T-helper 2 cell treated with Interferon-gamma antibody and Interleukin-4, amounts not matched to agents 100 ng/mL and 5 ng/mL, for 36 hours (primary cell): Measurements from ENCODE around the gene PLA2G12B. TPM values are rescaled to one million over a fixed set of nuclear protein-coding genes. Genes with fewer than 3 reads are reported as not detected.
"Not testable (repeated sequence)": the region's sequence is repeated elsewhere in the genome, so short reads cannot be mapped to it uniquely, and the experiment has no call there.

Experiments
- intact Hi-C: fragments of 100-400 bp; cut with micrococcal nuclease; formaldehyde crosslinking; loops from one replicate; pipeline ENCODE4 v1.15.1; 2023
- total RNA-seq: library from RNA; stranded (reverse); gene quantifications from 2 replicates; pipeline ENCODE4 v1.2.3, GENCODE V29; 2022

Gene PLA2G12B, protein sequence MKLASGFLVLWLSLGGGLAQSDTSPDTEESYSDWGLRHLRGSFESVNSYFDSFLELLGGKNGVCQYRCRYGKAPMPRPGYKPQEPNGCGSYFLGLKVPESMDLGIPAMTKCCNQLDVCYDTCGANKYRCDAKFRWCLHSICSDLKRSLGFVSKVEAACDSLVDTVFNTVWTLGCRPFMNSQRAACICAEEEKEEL
- not detected in 2 replicates for total RNA-seq

DNA sequence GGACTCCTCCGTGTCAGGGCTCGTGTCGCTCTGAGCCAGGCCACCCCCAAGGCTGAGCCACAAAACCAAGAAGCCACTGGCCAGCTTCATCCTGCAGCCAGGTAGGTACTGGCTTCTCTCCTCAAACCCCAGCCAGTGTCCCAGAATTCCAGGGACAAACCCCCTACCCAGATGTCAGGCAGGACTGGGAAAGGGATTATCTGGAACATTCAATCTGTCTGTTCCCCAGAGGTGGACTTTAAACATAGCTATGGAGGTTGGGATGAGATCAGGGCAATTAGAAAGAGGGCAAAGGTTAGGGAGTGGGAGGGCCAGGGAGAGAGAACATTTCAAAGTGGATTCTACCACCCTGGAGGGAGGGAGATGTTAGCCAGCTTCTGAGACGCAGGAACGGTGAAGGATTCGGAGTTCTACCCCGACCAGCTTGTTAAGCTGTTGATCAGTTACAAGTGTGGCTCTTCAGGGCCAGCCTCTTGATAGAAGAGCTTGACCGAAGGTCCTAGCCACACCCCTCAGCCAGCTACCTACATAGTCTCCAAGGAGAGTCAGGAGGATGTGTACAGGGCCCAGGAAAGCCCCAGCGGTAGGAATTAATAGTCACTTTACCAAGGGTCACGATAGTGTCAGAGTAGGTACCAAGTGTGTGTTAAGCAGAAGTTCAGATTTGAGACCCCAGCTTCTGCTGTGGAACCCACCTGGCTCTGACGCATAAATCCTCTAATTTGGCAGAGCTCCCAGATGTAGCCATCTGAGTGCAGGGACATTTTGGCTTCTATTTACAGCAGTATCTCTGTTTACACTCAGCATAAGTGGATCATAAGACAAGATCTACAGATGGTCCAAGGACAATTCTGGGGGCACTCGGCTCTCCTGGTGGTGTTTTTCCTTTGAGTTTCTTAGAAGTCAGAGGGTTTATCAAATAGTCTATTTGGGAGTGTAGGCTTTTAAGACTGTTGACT lies at the start of gene PLA2G12B:
PLA2G12B (minus strand) TSS at position 211 of the 959 bp plus-strand sequence; CDS start at position 90, 121 bp downstream.
- intact Hi-C loops = no loop called here

DNA sequence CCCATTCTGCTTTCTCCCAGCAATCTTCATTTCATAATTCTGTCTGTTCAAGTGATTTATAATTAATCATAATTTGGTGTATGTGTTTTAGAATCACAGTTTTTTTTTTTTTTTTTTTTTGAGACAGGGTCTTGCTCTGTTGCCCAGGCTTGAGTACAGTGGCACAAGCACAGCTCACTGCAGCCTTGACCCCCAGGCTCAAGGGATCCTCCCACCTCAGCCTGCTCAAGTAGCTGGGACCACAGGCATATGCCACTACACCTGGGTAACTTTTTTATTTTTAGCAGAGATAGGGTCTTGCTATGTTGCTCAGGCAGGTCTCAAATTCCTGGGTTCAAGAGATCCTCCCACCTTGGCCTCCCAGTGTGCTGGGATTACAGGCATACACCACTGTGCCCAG lies 49.2 kb upstream of the PLA2G12B start:
- intact Hi-C loops = no loop called here

DNA sequence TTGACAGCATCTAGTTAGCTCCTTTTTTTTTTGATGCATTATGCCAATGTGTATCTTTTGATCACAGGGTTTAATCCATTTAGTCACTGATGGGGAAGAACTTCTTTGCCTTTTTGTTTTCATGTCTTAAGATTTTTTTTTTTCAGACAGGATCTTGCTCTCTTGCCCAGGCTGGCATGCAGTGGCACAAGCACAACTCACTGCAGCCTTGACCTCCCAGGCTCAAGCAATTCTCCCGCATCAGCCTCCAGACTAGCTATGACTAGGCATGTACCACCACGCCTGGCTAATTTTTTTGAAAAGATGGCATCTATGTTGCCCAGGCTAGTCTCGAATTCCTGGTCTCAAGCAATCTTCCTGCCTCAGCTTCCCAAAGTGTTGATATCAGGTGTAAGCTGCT lies 46.4 kb upstream of the PLA2G12B start:
- intact Hi-C loops = no loop called here

DNA sequence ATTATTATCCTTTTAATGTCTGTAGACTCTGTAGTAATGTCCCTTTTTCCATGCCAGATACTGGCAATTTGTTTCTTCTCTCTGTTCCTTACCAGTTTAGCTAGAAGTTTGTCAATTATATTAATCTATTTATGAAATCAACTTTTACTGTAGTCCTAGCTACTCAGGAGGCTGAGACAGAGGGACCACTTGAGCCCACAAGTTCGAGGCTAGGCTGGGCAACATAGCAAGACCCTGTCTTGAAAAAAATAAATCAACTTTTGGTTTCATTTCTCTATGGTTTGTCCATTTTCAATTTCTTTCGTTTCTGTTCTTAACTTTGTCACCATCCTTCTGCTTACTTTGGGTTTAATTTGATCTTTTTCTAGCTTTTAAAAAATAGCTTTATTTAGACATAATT lies 42.5 kb upstream of the PLA2G12B start:
- intact Hi-C loops = no loop called here

DNA sequence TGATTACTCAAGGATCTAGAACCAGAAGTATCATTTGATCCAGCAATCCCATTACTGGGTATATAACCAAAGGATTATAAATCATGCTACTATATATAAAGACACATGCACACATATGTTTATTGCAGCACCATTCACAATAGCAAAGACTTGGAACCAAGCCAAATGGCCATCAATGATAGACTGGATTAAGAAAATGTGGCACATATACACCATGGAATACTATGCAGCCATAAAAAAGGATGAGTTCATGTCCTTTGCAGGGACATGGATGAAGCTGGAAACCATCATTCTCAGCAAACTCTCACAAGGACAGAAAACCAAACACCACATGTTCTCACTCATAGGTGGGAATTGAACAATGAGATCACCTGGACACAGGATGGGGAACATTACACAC lies 40.9 kb upstream of the PLA2G12B start:
- intact Hi-C loops = not testable (repeated sequence)

DNA sequence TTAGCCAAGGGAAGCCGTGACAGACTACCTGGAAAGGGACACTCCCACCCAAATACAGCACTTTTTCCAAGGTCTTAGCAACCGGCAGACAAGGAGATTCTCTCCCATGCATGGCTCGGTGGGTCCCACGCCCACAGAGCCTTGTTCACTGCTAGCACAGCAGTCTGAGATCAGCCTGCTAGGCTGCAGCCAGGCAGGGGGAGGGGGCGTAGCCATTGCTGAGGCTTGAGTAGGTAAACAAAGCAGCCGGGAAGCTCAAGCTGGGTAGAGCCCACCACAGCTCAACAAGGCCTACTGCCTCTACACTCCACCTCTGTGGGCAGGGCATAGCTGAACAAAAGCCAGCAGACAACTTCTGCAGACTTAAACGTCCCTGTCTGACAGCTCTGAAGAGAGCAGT lies 35.2 kb upstream of the PLA2G12B start:
- intact Hi-C loops = not testable (repeated sequence)

DNA sequence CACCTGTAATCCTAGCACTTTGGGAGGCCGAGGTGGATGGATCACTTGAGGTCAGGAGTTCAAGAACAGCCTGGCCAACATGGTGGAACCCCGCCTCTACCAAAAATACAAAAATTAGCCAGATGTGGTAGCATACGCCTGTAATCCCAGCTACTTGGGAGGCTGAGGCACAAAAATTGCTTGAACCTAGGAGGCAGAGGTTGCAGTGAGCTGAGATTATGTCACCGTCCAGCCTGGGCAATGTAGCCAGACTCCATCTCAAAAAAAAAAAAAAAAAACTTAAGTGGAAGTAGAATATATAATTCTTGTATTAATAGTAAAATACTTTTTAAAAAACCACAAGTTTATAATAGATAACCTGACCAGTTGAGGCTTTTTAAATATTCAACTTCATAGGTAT lies 30.0 kb upstream of the PLA2G12B start:
- intact Hi-C loops = not testable (repeated sequence)

DNA sequence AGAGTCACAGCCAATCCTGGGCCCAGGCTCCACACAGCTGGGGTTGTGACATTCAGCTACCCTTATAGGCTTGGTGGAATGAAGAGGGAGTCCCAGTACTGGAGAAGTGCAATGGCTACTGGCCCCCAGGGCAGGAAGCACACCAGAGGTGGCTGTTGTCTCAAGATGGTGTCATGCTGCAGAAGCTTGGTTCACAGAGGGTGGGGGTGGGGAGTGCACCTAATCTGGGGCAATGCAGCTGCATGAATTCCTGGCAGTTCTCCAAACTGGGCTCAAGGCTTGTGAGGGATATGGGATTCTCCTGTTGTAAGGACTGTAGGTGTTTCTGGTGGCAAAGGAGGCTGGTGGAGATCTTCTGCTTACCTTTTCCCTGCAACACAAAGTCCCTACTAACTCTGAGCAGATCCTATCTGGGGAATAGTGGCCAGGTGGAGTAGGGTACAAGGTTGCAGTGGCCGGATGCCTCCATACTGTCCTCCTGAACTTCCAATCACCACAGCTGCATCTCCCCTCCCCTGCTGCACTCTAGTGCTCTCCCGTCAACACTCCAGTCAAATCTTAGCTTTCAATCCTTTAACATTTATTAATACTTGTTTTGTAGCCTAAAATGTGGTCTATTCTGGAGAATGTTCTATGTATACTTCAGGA lies 27.4 kb upstream of the PLA2G12B start:
- intact Hi-C loops = no loop called here

DNA sequence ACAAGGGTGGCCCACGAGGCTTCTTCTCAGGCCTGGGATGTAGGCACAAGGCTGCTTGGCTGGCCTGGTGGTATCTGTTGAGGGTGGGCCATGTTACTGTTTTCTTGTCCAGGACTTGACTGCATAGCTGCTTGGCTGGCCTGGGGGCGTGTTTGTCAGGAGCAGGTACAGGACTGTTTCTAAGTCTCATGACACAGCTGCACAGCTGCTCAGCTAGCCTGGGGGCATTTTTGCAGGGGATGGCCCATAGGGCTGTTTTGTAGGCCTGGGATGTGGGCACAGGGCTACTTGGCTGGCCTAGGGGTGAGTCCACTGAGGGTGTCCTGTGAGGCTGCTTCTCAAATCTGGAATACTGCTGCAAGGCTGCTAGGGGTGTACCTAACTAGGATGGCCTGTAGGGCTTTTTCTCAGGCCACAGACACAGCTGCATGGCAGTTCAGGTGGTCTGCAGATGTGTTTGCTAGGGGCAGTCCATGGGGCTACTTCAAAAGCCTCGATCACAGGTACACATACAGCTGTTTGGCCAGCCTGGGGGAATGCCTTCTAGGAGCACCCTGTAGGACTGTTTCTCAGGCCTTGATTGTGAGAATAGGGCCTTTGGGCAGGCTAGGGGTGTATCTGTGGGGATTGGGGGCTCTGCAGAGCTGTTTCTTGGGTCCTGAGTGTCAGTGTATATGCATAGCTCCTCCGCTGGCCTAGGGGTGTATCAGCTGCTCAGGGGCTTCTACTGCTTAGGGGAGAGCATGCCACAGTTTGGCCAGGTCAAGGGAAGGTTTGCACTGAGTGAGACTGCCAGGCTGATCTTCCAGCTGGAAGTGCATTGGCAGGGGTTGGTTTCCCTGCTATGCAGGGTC lies 26.6 kb upstream of the PLA2G12B start:
- intact Hi-C loops = no loop called here

DNA sequence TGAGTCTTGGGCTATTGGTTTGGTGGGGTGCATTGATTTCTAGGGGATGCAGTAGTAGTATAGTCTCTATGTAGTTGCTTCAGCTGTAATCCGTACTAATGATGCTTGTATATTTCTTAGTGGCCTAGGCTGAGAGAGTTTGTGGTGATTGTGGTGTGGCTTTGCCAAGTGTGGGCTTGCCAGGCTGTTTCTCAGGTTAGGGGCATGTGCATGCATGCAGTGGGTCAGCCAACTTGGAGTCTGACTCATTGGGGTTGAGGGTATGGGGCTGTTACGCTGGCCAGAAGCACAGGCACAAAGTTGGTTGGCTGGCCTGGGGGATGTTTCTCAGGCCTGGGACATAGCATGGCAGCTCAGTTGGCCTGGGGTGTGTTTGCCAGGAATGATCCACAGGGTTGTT lies 25.7 kb upstream of the PLA2G12B start:
- intact Hi-C loops = no loop called here

DNA sequence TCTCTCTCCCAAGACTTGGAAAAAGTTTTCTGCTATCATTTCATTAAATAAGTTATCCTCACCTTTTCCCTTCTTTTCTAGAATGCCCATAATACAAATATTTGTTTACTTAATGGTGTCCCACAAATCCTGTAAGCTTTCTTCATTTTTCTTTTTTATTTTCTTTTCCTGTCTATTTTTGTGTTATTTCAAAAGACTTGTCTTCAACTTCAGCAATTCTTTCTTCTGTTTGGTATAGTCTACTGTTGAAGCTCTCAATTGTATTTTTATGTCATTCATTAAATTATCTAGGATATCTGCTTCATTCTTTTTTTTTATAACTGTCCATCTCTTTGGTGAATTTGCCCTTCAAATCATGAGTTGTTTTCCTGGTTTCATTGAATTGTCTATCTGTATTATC lies 25.1 kb upstream of the PLA2G12B start:
- intact Hi-C loops = no loop called here

DNA sequence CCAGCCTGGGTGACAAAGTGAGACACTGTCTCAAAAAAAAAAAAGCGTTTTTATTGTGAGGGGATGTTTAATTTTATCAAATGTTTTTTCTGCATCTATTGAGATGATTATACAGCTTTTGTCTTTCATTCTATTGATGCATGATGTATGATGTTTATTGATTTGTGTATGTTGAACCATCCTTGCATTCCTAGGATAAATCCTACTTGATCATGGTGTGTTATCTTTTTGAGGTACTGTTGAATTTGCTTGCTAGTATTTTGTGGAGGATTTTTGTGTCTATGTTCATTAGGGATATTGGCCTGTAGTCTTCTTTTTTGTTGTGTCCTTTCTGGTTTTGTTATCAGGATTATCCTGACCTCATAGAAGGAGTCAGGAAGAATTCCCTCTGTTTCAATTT lies 22.3 kb upstream of the PLA2G12B start:
- intact Hi-C loops = no loop called here

DNA sequence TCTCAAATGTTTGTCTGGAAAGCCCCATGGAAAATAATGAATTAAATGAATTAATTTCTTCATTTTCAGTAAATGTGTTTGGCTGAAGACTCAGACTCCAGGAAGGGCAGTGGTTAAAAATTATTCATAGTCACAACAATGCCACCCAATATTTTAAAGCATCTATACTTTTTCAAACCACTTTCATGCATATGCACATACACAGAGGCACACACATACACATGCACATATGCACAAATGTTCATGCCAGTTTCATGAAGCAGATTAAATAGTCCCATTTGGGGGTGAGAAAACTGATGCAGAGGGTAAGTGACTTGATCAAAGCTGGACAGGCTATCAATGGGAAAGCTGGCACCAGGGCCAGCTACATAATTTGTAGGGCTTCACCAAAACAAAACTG lies 1.4 kb upstream of the PLA2G12B start:
- intact Hi-C loops = no loop called here

DNA sequence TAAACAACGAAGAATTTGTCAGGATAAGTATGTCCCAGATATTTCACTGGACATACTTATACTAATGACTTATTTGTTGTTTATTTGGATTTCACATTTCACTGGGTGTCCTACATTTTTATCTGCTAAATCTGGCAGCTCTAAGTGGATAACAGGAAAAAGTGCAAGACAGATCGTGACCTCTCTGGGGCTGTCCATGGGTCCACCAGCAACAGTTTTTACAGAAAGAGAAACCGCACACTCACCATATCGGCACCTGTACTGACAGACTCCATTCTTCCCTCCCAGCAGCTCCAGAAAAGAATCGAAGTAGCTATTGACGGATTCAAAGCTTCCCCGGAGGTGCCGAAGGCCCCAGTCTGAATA lies 393 bp downstream of the PLA2G12B start:
- intact Hi-C loops = no loop called here

DNA sequence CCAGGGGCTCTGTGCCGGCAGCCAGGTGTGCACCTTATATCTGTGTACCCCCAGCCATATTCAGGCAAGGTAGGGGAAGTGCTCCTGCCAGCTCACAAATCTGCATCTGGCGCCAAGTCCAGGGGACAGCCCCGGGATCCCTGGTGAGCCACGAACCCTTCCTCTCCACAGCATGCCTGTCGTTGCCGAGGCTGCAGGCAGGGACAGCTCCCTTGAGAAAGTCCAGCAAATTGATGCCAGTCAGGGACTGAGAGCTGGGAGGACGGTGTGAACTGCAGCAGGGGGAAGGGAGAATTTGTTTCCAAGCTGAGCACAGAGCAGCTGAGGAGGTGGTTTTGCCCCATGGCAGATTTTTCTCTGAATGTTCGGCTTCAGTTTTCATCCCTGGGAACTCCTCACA lies 919 bp downstream of the PLA2G12B start:
- intact Hi-C loops = no loop called here

DNA sequence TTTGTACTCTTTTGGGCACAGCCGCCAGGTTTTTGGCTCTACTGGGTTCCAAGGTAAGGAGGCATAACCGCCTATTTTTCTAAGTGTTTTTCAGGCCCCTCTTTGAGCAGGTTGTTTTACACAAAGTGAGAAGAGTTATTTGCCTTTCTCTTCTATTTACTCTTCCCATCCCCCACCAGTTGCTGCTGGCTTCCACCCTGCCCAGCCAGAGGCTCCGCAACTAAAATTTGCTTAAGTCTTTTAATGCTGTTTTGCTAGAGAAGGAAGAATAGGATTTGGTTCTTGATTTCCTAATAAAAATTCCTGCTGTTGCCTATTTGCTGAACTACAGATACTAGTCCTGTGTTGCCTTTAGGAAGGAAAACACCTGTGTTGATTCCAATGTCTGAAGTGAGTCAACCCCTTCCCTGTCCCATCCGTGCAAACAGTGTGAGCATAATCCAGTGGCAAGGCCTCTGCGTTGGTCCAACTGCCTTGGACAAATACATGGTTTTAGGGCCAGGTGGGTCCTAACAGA lies 1.9 kb downstream of the PLA2G12B start:
- intact Hi-C loops = no loop called here

DNA sequence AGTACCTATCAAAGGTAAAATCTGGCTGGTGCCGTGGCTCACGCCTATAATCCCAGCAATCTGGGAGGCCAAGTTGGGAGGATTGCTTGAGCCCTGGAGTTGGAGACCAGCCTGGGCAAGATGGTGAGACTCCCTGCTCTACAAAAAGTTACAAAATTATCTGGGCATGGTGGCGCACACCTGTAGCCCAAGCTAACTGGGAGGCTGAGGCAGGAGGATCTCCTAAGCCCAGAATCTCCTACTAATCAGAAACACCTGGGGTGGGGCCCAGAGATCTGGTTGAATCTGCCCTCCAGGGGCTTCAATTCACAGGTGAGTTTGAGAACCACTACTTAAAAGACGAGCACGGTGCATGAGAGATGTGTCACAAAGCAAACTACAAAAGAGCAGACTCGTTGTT lies 2.4 kb downstream of the PLA2G12B start:
- intact Hi-C loops = no loop called here

DNA sequence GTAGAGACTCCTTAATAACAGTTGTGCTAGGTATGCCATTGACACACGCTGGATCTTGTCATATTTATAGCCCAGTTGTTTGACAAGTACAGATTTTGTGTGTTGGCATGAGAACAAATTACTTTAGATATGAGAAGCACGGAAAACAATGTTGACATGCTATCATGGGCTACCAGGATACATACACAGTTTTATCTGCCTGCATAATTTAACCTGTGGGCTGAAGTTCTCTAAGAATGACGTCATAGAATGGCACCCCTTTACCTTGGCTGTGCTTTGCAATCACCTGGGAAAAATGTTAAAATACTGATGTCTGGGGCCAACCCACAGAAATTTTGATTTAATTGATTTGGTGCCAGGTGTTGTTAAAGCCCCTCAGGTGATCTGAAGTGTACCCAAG lies 2.8 kb downstream of the PLA2G12B start:
- intact Hi-C loops = no loop called here

DNA sequence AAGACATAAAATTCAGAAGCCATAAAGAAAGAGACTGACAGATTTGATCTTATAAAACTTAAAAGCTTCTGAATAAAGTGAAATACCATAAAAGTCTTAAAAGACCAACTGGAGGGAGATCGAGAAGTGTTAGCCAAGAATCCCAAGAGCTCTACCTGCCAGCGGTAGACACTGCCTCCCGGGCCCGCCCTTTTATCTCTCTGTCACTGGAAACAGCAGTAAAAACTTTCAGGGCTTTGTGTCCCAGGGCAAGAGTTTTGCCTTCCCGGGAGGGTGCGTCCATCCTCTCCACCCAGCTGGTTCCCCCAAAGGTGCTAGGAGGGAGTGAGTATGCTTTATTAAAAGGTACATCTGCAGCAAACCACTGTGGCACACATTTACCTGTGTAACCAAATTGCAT lies 5.8 kb downstream of the PLA2G12B start:
- intact Hi-C loops = no loop called here

DNA sequence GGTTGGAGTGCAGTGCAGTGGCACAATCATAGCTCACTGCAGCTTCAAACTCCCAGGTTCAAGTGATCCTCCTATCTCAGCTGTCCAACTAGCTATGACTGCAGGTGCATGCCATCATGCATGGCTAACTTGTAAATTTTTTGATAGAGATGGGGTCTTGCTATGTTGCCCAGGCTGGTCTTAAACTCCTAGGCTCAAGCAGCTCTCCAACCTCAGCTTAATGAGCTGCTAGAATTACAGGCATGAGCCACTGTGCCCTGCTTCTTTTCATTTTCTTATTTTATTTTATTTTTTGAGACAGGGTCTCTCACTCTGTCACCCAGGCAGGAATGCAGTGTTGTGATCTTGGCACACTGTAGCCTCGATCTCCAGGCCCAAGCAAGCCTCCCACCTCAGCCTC lies 7.6 kb downstream of the PLA2G12B start:
- intact Hi-C loops = no loop called here
